GM12801 (cell line): ENCODE results near the gene PCNX3.

Experiments
- TF ChIP-seq, protein P1 (sequence below): IDR thresholded peaks from one replicate; pipeline ENCODE4 v1.5.1; 2011; ENCODE audit warnings: control low read depth; ENCODE audit not compliant: insufficient read length; ENCODE audit errors: extremely low read depth

Gene PCNX3

DNA sequence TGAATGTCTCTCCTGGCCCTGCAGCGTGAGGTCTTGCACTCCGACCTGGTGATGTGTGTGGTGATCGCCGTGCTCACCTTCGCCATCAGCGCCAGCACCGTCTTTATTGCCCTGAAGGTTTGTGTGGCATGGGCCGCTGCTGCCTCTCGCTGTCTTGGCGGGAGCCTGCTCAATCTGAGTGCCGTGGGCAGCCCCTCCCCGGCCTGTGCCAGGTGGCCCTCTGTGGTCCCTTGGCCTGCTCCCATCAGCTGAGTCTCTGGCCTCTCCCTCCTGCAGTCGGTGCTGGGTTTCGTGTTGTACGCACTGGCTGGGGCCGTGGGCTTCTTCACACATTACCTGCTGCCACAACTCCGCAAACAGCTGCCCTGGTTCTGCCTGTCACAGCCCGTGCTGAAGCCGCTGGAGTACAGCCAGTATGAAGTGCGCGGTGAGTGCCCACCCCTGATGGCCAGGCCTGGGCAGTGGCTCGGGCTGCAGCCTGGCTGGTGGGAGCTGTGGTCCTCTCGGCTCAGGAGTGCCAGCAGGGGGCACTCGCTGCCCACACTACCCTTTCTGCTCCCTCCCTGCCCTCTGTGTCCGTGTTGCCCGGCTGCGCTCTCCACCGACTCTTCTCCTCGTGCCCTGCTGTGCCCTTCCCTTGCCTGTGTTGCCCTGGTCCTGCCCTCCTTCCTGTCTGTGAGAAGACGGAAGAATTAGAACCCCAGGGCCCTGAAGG lies 10.2 kb downstream of the PCNX3 start:
- TF ChIP-seq, protein P1, sequence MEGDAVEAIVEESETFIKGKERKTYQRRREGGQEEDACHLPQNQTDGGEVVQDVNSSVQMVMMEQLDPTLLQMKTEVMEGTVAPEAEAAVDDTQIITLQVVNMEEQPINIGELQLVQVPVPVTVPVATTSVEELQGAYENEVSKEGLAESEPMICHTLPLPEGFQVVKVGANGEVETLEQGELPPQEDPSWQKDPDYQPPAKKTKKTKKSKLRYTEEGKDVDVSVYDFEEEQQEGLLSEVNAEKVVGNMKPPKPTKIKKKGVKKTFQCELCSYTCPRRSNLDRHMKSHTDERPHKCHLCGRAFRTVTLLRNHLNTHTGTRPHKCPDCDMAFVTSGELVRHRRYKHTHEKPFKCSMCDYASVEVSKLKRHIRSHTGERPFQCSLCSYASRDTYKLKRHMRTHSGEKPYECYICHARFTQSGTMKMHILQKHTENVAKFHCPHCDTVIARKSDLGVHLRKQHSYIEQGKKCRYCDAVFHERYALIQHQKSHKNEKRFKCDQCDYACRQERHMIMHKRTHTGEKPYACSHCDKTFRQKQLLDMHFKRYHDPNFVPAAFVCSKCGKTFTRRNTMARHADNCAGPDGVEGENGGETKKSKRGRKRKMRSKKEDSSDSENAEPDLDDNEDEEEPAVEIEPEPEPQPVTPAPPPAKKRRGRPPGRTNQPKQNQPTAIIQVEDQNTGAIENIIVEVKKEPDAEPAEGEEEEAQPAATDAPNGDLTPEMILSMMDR, result no peak

DNA sequence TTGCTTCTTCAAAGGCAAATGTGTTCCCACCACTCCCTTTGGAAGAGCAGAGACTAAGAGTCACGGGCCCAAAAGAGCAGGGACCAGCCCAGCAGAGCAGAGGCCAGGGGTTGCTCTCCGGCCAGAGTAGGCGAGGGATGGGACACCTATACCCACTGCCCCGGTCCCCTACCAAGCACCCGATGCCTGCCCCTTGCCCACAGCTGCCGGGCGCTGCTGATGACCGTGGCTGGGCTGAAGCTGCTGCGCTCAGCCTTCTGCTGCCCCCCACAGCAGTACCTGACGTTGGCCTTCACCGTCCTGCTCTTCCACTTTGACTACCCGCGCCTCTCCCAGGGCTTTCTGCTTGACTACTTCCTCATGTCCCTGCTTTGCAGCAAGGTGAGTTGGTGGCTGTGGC lies 11.6 kb downstream of the PCNX3 start:
- TF ChIP-seq, protein P1, result no peak

DNA sequence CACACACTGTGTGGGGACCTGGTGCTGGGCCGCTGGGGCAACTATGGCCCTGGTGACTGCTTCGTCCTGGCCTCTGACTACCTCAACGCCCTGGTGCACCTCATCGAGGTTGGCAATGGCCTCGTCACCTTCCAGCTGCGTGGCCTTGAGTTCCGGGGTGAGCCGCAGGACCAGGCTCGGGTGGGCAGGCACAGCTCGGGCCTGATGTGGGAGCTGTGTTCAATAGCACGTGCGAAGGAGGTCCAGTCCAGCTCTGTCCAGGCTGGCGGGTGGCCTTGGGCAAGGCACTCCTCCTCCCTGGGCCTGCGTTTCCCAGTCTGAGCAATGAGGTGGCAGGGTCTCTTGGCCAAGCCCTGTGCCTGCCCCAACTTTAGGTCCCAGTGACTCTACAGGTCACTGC lies 14.0 kb downstream of the PCNX3 start:
- TF ChIP-seq, protein P1, result no peak

DNA sequence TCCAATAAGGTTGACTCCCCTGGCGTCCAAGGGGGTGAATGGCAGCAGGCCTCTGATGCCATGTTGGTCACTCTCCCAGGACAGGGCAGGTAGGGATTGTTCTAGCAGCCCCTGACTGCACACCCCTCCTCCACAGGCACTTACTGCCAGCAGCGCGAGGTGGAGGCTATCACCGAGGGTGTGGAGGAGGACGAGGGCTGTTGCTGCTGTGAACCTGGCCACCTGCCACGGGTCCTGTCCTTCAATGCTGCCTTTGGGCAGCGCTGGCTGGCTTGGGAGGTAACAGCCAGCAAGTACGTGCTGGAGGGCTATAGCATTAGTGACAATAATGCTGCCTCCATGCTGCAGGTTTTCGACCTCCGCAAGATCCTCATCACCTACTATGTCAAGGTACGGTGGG lies 14.6 kb downstream of the PCNX3 start:
- TF ChIP-seq, protein P1, result no peak

DNA sequence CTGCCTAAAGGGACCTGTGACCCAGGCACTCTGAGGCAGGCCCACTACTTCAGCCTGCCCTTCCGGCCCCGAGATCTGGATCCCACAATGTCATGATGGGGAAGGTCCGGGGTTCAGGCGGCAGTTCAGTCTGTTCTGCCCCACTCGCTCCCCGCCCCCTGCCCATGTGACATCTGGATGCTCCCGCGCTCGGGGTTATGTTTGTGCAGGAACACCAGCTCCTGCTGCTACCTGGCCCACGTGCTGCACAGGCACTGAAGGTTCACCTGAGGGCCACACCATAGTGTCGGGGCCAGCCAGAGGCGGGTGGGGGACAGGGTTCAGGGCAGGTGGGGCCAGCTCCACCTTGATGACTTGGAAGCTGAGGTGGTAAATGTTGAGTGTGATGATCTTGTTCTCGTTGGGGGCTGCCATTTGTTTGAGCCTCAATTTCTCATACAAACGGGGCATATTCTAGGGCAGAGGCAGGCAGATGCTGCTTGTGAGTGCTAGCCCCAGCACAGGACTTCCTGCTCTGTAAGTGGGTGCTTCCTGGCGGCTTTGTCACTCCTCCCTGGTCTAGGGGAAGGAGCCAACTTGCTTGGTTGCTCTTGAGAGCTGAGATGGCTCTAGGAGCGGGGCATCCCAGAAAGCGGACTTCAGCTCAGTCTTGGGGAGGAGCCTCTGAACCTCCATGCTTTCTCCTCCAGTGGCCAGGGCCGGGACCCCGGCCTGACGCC lies 18.0 kb downstream of the PCNX3 start:
- TF ChIP-seq, protein P1, result no peak

DNA sequence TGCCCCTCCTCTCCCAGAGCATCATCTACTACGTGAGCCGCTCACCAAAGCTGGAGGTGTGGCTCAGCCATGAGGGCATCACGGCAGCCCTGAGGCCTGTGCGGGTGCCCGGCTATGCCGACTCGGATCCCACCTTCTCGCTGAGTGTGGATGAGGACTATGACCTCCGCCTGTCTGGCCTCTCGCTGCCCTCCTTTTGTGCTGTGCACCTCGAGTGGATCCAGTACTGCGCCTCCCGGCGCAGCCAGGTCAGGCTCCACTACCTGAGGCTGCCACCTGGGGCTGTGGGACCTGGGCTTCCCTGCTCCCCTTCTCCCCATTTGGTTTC lies 18.5 kb downstream of the PCNX3 start:
- TF ChIP-seq, protein P1, result no peak

DNA sequence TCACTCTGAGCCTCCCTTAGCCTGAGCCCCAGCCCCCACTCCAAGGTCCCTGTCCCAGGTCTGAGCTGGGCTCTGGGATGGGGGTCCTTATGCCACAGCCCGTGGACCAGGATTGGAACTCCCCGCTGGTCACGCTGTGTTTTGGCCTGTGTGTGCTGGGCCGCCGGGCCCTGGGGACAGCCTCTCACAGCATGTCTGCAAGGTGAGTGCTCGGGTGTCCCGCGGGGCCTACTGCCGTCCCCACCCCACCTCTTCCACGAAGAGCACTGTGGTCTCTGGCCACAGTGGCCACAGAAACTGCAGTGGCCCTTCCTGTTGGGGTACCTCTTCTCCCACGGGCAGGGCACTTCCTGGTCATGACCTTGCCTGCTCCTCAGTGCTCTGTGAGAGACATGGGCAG lies 18.9 kb downstream of the PCNX3 start:
- TF ChIP-seq, protein P1, result no peak
